Mesendoderm (in vitro differentiated cells): Measurements from ENCODE around the gene SLC25A45.

Source experiments
- DNase-seq: peaks from one replicate; pipeline ENCODE4 v3.0.0; 2013
- H2AK5ac ChIP-seq: 2 replicates; pipeline ENCODE4 v1.6.1; 2013; ENCODE audit warnings: low read length, inconsistent platforms
- H2BK120ac ChIP-seq: 2 replicates; pipeline ENCODE4 v1.6.1; 2013; ENCODE audit warnings: low read depth, mild to moderate bottlenecking, low read length, moderate library complexity, mixed read lengths
- H2BK15ac ChIP-seq: replicated peaks from 2 replicates; pipeline ENCODE4 v1.6.1; 2013; ENCODE audit warnings: low read depth, mild to moderate bottlenecking, moderate library complexity
- H2BK5ac ChIP-seq: 2 replicates; pipeline ENCODE4 v1.6.1; 2013; ENCODE audit warnings: low read length, inconsistent platforms
- H3K18ac ChIP-seq: 2 replicates; pipeline ENCODE4 v1.6.1; 2013; ENCODE audit warnings: mild to moderate bottlenecking, low read length, mixed read lengths
- H3K23ac ChIP-seq: one replicate; pipeline ENCODE4 v1.6.1; 2013; ENCODE audit warnings: low read length
- H3K27ac ChIP-seq: 2 replicates; pipeline ENCODE4 v1.5.1; 2013; ENCODE audit warnings: low read depth, mild to moderate bottlenecking, inconsistent platforms, low read length, moderate library complexity
- H3K27me3 ChIP-seq: 2 replicates; pipeline ENCODE4 v1.6.1; 2013; ENCODE audit warnings: low read length, control low read depth, mild to moderate bottlenecking, inconsistent platforms; ENCODE audit not compliant: insufficient read depth, poor library complexity
- H3K36me3 ChIP-seq: 2 replicates; pipeline ENCODE4 v1.6.1; 2013; ENCODE audit warnings: low read length, inconsistent platforms; ENCODE audit not compliant: control insufficient read depth, insufficient read depth
- H3K4ac ChIP-seq: one replicate; pipeline ENCODE4 v1.6.1; 2013; ENCODE audit warnings: low read depth, mild to moderate bottlenecking, low read length, moderate library complexity
- H3K4me1 ChIP-seq: 2 replicates; pipeline ENCODE4 v1.6.1; 2013; ENCODE audit warnings: low read depth, low read length, inconsistent platforms; ENCODE audit not compliant: control insufficient read depth
- H3K4me2 ChIP-seq: 2 replicates; pipeline ENCODE4 v1.6.1; 2013; ENCODE audit warnings: low read length
- H3K4me3 ChIP-seq: 2 replicates; pipeline ENCODE4 v1.5.1; 2013; ENCODE audit warnings: mild to moderate bottlenecking, low read length
- H3K56ac ChIP-seq: one replicate; pipeline ENCODE4 v1.6.1; 2013; ENCODE audit warnings: low read length
- H3K79me1 ChIP-seq: 2 replicates; pipeline ENCODE4 v1.6.1; 2013; ENCODE audit warnings: low read length, inconsistent platforms
- H3K79me2 ChIP-seq: 2 replicates; pipeline ENCODE4 v1.6.1; 2013; ENCODE audit warnings: mild to moderate bottlenecking, low read length; ENCODE audit not compliant: control insufficient read depth, insufficient read depth
- H3K9ac ChIP-seq: 2 replicates; pipeline ENCODE4 v1.6.1; 2013; ENCODE audit warnings: low read length, inconsistent platforms
- H4K5ac ChIP-seq: one replicate; pipeline ENCODE4 v1.6.1; 2013; ENCODE audit warnings: low read length
- H4K8ac ChIP-seq: one replicate; pipeline ENCODE4 v1.6.1; 2013; ENCODE audit warnings: low read depth, mild to moderate bottlenecking, control low read depth, low read length, moderate library complexity
- WGBS: extraction: QIAGEN DNeasy Blood & Tissue Kit; methylation state at CpG from one replicate; pipeline ENCODE4 v1.1.7; 2013; ENCODE audit warnings: low lambda C conversion rate, missing lambda C conversion rate; ENCODE audit not compliant: insufficient coverage; ENCODE audit errors: extremely low coverage; 5-methylcytosine and 5-hydroxymethylcytosine counted together

Gene SLC25A45

GRCh38 chr11:65425105-65425970 is 42.9 kb upstream of the SLC25A45 start:
- peaks cover 24% of the 10 kb centered on the region for H3K79me1 ChIP-seq
- no peak overlapping the region for H2BK120ac ChIP-seq
- H3K27me3 ChIP-seq: no peaks in the 10 kb centered on the region
- H4K8ac ChIP-seq: no peak overlapping the region
- H2BK5ac ChIP-seq: no peak overlapping the region
- no peak overlapping the region for H3K23ac ChIP-seq
- no peak overlapping the region for H2BK15ac ChIP-seq
- no peak overlapping the region for H3K18ac ChIP-seq
- no peak overlapping the region for H3K4ac ChIP-seq
- peak; percentile 94 for DNase-seq
- H3K79me2 ChIP-seq: peaks cover 50% of the 10 kb centered on the region
- peak overlapping the region; percentile 69 for H3K4me2 ChIP-seq
- peaks cover 37% of the 10 kb centered on the region for H3K4me1 ChIP-seq
- peak overlapping the region; percentile 12 for H3K4me3 ChIP-seq
- H3K36me3 ChIP-seq: no peaks in the 10 kb centered on the region
- no peak overlapping the region for H4K5ac ChIP-seq
- peak overlapping the region; percentile 93 for H3K9ac ChIP-seq
- H2AK5ac ChIP-seq: no peak overlapping the region
- WGBS: no CpG with 5 or more reads among the region's 9 CpGs
- H3K27ac ChIP-seq: no peak overlapping the region
- H3K56ac ChIP-seq: no peak overlapping the region

- Histone ChIP-seq H3K18ac (no peak overlapping the region), H3K4ac (no peak overlapping the region), H3K79me1 (peaks cover 24% of the 10 kb centered on the region), H2AK5ac (no peak overlapping the region), H3K27me3 (no peaks in the 10 kb centered on the region), H3K56ac (peak overlapping the region; percentile 95), H2BK15ac (no peak overlapping the region), H3K4me1 (peaks cover 36% of the 10 kb centered on the region), H3K4me3 (peak overlapping the region; percentile 20), H3K36me3 (no peaks in the 10 kb centered on the region), H4K5ac (no peak overlapping the region), H2BK120ac (no peak overlapping the region), H3K9ac (peak overlapping the region; percentile 93), H3K23ac (peak overlapping the region; percentile 15), H4K8ac (no peak overlapping the region), H3K79me2 (peaks cover 50% of the 10 kb centered on the region), H2BK5ac (no peak overlapping the region), H3K4me2 (peak overlapping the region; percentile 69), H3K27ac (no peak overlapping the region)
- DNase-seq: no peak
- 100% methylated on average over 1 of the region's 18 CpGs for WGBS
These were observed 42.0 kb upstream of the SLC25A45 start for GRCh38 chr11:65424205-65425104.

- Histone ChIP-seq H3K56ac (peak overlapping the region; percentile 95), H3K36me3 (no peaks in the 10 kb centered on the region), H2BK15ac (no peak overlapping the region), H4K8ac (no peak overlapping the region), H3K79me2 (peaks cover 50% of the 10 kb centered on the region), H3K27me3 (no peaks in the 10 kb centered on the region), H2AK5ac (peak overlapping the region; percentile 48), H3K9ac (peak overlapping the region; percentile 93), H3K18ac (peak overlapping the region; percentile 41), H3K4me3 (peak overlapping the region; percentile 23), H3K27ac (peak overlapping the region; percentile 58), H3K4ac (no peak overlapping the region), H3K4me2 (peak overlapping the region; percentile 69), H2BK120ac (no peak overlapping the region), H3K79me1 (peaks cover 24% of the 10 kb centered on the region), H4K5ac (no peak overlapping the region), H3K23ac (peak overlapping the region; percentile 94), H2BK5ac (no peak overlapping the region), H3K4me1 (peaks cover 42% of the 10 kb centered on the region)
- WGBS: no CpG with 5 or more reads among the region's 19 CpGs
- DNase-seq: no peak
These were observed 41.2 kb upstream of the SLC25A45 start for GRCh38 chr11:65423516-65424204.

- peak within 1 kb of the TSS; percentile 88 for H4K8ac ChIP-seq
- peak within 1 kb of the TSS; percentile 99 for H3K4ac ChIP-seq
- peaks cover 45% of the 10 kb centered on the region for H3K4me1 ChIP-seq
- no CpG with 5 or more reads among the region's 40 CpGs for WGBS
- H2BK120ac ChIP-seq: peak within 1 kb of the TSS; percentile 89
- H3K79me2 ChIP-seq: peaks cover 48% of the 10 kb centered on the region
- H3K23ac ChIP-seq: peak within 1 kb of the TSS; percentile 94
- H3K4me3 ChIP-seq: peak within 1 kb of the TSS; percentile 49
- H3K56ac ChIP-seq: peak within 1 kb of the TSS; percentile 95
- peak within 1 kb of the TSS; percentile 97 for H3K18ac ChIP-seq
- no peaks in the 10 kb centered on the region for H3K36me3 ChIP-seq
- H2AK5ac ChIP-seq: peak within 1 kb of the TSS; percentile 95
- no peaks in the 10 kb centered on the region for H3K27me3 ChIP-seq
- H2BK5ac ChIP-seq: peak within 1 kb of the TSS; percentile 98
- H3K4me2 ChIP-seq: peak within 1 kb of the TSS; percentile 80
- peak within 1 kb of the TSS; percentile 93 for H3K27ac ChIP-seq
- peak; percentile 94 for DNase-seq
- no peak within 1 kb of the TSS for H4K5ac ChIP-seq
- H3K9ac ChIP-seq: peak within 1 kb of the TSS; percentile 93
- no peak within 1 kb of the TSS for H2BK15ac ChIP-seq
- peaks cover 22% of the 10 kb centered on the region for H3K79me1 ChIP-seq
These were observed 40.4 kb upstream of the SLC25A45 start, which contains the start of gene NEAT1 for GRCh38 chr11:65422633-65423515. Gene NEAT1 (plus strand): TSS chr11:65422798.
